ENCODE measurements around the gene ENO2. TPM values are rescaled to one million over a fixed set of nuclear protein-coding genes. Genes with fewer than 3 reads are reported as not detected.

The ENO2 gene
- total RNA-seq, 2 donors from 2014 or later, result 9.7 to 36.9 TPM

GRCh38 chr12:6912164-6912935 lies 2.0 kb upstream of the ENO2 start:
- DNase-seq (ENCODE audit: low spot score), result no peak
- TF ChIP-seq, protein P1, sequence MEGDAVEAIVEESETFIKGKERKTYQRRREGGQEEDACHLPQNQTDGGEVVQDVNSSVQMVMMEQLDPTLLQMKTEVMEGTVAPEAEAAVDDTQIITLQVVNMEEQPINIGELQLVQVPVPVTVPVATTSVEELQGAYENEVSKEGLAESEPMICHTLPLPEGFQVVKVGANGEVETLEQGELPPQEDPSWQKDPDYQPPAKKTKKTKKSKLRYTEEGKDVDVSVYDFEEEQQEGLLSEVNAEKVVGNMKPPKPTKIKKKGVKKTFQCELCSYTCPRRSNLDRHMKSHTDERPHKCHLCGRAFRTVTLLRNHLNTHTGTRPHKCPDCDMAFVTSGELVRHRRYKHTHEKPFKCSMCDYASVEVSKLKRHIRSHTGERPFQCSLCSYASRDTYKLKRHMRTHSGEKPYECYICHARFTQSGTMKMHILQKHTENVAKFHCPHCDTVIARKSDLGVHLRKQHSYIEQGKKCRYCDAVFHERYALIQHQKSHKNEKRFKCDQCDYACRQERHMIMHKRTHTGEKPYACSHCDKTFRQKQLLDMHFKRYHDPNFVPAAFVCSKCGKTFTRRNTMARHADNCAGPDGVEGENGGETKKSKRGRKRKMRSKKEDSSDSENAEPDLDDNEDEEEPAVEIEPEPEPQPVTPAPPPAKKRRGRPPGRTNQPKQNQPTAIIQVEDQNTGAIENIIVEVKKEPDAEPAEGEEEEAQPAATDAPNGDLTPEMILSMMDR (IDR thresholded peaks at IDR 0.05), result no peak

GRCh38 chr12:6914947-6915788 lies 788 bp downstream of the ENO2 start:
- H3K27me3 ChIP-seq, result no peaks in the 10 kb centered on the region
- TF ChIP-seq, protein P1 (IDR thresholded peaks at IDR 0.05), result no peak
- peak overlapping the region; percentile 73 to 78 for H3K27ac ChIP-seq
- H3K36me3 ChIP-seq, result peaks cover 4% of the 10 kb centered on the region
- no peak for DNase-seq (ENCODE audit: low spot score)
- peak overlapping the region; percentile 76 to 81 for H3K4me3 ChIP-seq
- H3K4me1 ChIP-seq, result peaks cover 0 to 23% of the 10 kb centered on the region in 2 donors
- no peaks in the 10 kb centered on the region for H3K9me3 ChIP-seq

More at GRCh38 chr12:6912164-6912935, 2.0 kb upstream of the ENO2 start:
- no peak overlapping the region for H3K27ac ChIP-seq
- no peaks in the 10 kb centered on the region for H3K36me3 ChIP-seq
- no peaks in the 10 kb centered on the region for H3K9me3 ChIP-seq
- no peak overlapping the region for H3K4me3 ChIP-seq
- H3K4me1 ChIP-seq, result peaks cover 0 to 23% of the 10 kb centered on the region in 2 donors
- H3K27me3 ChIP-seq, result no peaks in the 10 kb centered on the region

DNA sequence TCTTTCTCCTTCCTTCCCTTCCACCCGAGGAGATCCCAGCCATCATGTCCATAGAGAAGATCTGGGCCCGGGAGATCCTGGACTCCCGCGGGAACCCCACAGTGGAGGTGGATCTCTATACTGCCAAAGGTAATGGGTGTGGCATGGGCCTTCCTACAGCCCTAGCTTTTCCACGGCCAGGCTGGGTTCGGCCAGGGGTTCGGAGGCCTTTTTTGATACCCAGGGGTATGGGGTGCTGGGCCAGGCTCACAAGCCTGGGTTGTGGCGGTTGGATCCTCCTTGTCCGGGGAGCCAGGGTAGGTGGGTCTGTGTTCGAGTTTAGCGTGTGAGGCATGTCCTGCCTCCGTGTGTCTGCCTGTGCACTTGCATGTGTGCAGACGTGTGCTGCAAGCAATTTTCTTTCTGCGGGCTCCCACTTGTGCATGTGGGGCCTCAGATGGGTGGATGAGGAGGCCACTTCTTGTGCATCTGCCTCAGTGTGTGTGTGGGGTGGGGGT lies 1.5 kb downstream of the ENO2 start:
- Histone ChIP-seq H3K9me3 (no peaks in the 10 kb centered on the region), H3K36me3 (peaks cover 4% of the 10 kb centered on the region), H3K27ac (no peak overlapping the region), H3K4me3 (no peak overlapping the region), H3K4me1 (peaks cover 0 to 23% of the 10 kb centered on the region in 2 donors), H3K27me3 (no peaks in the 10 kb centered on the region)
- TF ChIP-seq, protein P1 (IDR thresholded peaks at IDR 0.05), result no peak
- DNase-seq (ENCODE audit: low spot score), result no peak

GRCh38 chr12:6916426-6917200 lies 2.2 kb downstream of the ENO2 start:
- no peak for DNase-seq (ENCODE audit: low spot score)
- Histone ChIP-seq H3K9me3 (no peaks in the 10 kb centered on the region), H3K36me3 (peaks cover 4% of the 10 kb centered on the region), H3K4me3 (no peak overlapping the region), H3K27ac (no peak overlapping the region), H3K4me1 (peaks cover 0 to 23% of the 10 kb centered on the region in 2 donors), H3K27me3 (no peaks in the 10 kb centered on the region)
- TF ChIP-seq, protein P1 (IDR thresholded peaks at IDR 0.05), result no peak

DNA sequence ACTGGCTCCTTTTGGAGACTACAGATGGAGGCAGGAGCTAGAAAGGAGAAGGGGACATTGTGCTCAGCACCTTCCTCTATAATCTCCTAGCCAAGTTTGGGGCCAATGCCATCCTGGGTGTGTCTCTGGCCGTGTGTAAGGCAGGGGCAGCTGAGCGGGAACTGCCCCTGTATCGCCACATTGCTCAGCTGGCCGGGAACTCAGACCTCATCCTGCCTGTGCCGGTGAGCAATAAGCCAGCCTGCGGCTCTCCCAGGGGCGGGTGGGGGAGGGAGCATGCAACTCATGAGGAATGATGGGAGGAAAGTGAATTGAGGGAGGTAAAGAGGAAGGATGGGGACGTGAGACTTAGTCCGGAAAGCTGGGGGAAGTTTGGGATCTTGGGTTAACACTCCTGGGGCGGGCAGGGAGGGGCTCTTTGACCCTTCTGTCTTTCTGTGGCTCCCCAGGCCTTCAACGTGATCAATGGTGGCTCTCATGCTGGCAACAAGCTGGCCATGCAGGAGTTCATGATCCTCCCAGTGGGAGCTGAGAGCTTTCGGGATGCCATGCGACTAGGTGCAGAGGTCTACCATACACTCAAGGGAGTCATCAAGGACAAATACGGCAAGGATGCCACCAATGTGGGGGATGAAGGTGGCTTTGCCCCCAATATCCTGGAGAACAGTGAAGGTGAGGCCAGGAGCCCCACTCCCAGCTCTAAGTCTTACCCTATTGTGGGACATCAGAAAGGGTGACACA lies 3.3 kb downstream of the ENO2 start:
- peaks cover 4% of the 10 kb centered on the region for H3K36me3 ChIP-seq

More for the DNA sequence above, 3.3 kb downstream of the ENO2 start:
- H3K9me3 ChIP-seq, result no peaks in the 10 kb centered on the region
- no peaks in the 10 kb centered on the region for H3K27me3 ChIP-seq
- peaks cover 0 to 23% of the 10 kb centered on the region in 2 donors for H3K4me1 ChIP-seq
- DNase-seq (ENCODE audit: low spot score), result no peak
- TF ChIP-seq, protein P1 (IDR thresholded peaks at IDR 0.05), result no peak
- H3K4me3 ChIP-seq, result no peak overlapping the region
- H3K27ac ChIP-seq, result no peak overlapping the region

Measured in right atrium auricular region (tissue), 2 donors.